ENCODE data around the gene PRRX1. TPM values are rescaled to one million over a fixed set of nuclear protein-coding genes. Genes with fewer than 3 reads are reported as not detected.

Gene PRRX1
- polyA plus RNA-seq, 1 donor: 167 TPM

DNA sequence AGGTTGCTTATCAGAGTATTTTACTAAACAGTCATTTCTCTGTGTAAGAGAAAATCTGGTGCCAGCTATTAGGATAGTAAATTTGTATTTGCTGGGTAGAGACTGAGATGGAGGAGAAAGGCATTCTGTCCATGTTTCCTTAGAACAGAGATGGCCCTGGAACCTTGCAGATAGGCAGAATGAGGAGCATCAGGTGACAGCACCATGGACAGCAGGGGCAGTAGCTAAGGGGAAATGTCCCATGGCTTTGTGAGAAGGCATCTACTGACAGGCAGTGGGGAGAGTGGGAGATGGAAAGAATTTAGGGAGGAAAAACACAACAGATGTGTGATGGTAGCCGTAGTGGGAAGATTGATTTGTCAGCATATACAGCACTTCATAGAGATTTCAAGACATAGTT, 105.0 kb downstream of the PRRX1 start:
- no peak for DNase-seq (ENCODE audit: low read depth)

DNA sequence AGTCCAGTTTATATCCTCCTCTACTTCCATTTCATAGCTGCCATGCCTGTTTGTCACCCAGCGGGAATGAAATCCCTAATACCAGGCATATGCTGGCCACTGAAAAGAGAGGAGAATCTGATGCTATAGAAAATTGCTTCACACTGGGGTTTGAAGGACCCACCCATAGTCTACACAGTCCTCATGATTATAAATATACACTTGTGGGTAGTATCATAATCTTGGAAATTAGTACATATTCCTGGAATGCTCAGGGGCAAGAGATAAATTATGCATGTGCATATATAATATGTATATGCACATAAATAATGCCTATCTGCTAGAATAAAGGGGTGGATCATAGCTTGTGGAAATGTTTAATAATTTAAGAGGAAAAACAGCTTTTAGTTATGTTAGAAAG, 105.8 kb downstream of the PRRX1 start:
- no peak for DNase-seq (ENCODE audit: low read depth)

DNA sequence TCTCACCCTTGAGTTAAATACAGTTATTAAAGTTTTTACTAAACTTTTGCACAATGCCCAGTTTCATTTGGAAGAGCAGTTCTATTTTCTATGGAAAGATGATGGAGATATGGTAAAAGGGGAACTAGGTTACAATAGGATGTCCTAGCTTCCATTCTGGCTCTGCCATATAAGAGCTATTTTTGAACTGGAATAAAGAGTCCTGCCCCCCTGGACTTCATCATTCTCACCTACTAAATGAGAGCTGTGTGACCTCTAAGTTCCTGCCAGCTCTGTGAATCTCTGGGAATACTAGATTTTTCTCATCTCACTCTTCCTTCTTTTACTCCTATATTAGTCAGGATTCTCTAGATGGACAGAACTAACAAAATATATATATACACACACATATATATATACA, 106.3 kb downstream of the PRRX1 start:
- DNase-seq (ENCODE audit: low read depth): no peak

- DNase-seq (ENCODE audit: low read depth): peak; percentile 49
These were observed 112.3 kb downstream of the PRRX1 start for GRCh38 chr1:170776252-170776651.

GRCh38 chr1:170776777-170777176, 112.8 kb downstream of the PRRX1 start:
- peak; percentile 84 for DNase-seq (ENCODE audit: low read depth)

Other genes with a start within 250 kb of the PRRX1 start
- 18.4 TPM for gene GORAB, start 132.0 kb upstream of the PRRX1 start, polyA plus RNA-seq (ENCODE audit: insufficient read length)